Measurements from ENCODE around the gene PGF.
"Not testable (repeated sequence)": the region's sequence is repeated elsewhere in the genome, so short reads cannot be mapped to it uniquely, and the experiment has no call there.

The PGF gene

GRCh38 chr14:74938531-74939495 lies 16.6 kb downstream of the PGF start:
- no peak for DNase-seq

GRCh38 chr14:74937171-74937570 lies 18.2 kb downstream of the PGF start:
- no peak for DNase-seq

- DNase-seq = no peak
Measured at GRCh38 chr14:74936731-74937130, 18.7 kb downstream of the PGF start.

- DNase-seq = no peak
Measured at GRCh38 chr14:74936151-74936550, 19.2 kb downstream of the PGF start.

GRCh38 chr14:74935360-74935680 lies 20.1 kb downstream of the PGF start:
- DNase-seq = no peak

GRCh38 chr14:74934476-74935359 lies 20.7 kb downstream of the PGF start:
- no peak for DNase-seq

GRCh38 chr14:74934041-74934440 lies 21.4 kb downstream of the PGF start:
- DNase-seq = no peak

GRCh38 chr14:74932936-74933335 lies 22.5 kb downstream of the PGF start:
- DNase-seq = not testable (repeated sequence)

- no peak for DNase-seq
Measured at GRCh38 chr14:74932401-74932901, 22.9 kb downstream of the PGF start.

- not testable (repeated sequence) for DNase-seq
Measured at GRCh38 chr14:74931744-74932143, 23.7 kb downstream of the PGF start.

GRCh38 chr14:74929242-74929641 lies 26.2 kb downstream of the PGF start:
- no peak for DNase-seq

- DNase-seq = no peak
Measured at GRCh38 chr14:74927225-74927624, 28.2 kb downstream of the PGF start.

- DNase-seq = no peak
Measured at GRCh38 chr14:74924061-74924460, 31.3 kb downstream of the PGF start.

- peak; percentile 83 to 93 for DNase-seq
Measured at GRCh38 chr14:74922752-74923401, 32.5 kb downstream of the PGF start, which contains the start of gene RPS6KL1. RPS6KL1 (minus strand) TSS chr14:74923260; CDS start chr14:74921541, 1,719 bp downstream.

- no peak for DNase-seq
Measured at GRCh38 chr14:74921987-74922751, 33.2 kb downstream of the PGF start.

GRCh38 chr14:74921053-74921620 lies 34.3 kb downstream of the PGF start:
- no peak for DNase-seq

- no peak for DNase-seq
Measured at GRCh38 chr14:74920281-74920680, 35.1 kb downstream of the PGF start.

- DNase-seq = no peak
Measured at GRCh38 chr14:74919421-74920165, 35.8 kb downstream of the PGF start.

- no peak for DNase-seq
Measured at GRCh38 chr14:74918380-74918779, 37.0 kb downstream of the PGF start.

GRCh38 chr14:74917646-74918081 lies 37.7 kb downstream of the PGF start:
- DNase-seq = peak in 1 of 2 experiments; percentile 12

- DNase-seq = no peak
Measured at GRCh38 chr14:74917178-74917543, 38.2 kb downstream of the PGF start.
